OCI-LY1 (cell line): Measurements from ENCODE around the gene DYNC1H1.

ENCODE experiments used
- CTCF ChIP-seq: fragments of 200-600 bp; sonication (generic), shearing (Covaris generic); IDR thresholded peaks from 2 replicates; pipeline ENCODE4 v1.5.1; 2017; ENCODE audit warnings: mild to moderate bottlenecking, antibody characterized with exemption, low read length, moderate library complexity, mixed read lengths
- EZH2 ChIP-seq: fragments of 200-600 bp; sonication (generic), shearing (Covaris generic); IDR thresholded peaks from 2 replicates; pipeline ENCODE4 v1.8.0; 2017; ENCODE audit warnings: borderline replicate concordance, mixed run types, mild to moderate bottlenecking, antibody characterized with exemption, low read length, moderate library complexity, mixed read lengths

- no peak for TF ChIP-seq CTCF
- TF ChIP-seq EZH2: no peak
Measured at GRCh38 chr14:102088012-102088792, 123.8 kb downstream of the DYNC1H1 start.
